ENCODE results near the gene NIN. TPM values are rescaled to one million over a fixed set of nuclear protein-coding genes. Genes with fewer than 3 reads are reported as not detected.

Gene NIN
- total RNA-seq, 4 donors from 2014 or later, result 22.7 to 48.2 (median 36.8) TPM

DNA sequence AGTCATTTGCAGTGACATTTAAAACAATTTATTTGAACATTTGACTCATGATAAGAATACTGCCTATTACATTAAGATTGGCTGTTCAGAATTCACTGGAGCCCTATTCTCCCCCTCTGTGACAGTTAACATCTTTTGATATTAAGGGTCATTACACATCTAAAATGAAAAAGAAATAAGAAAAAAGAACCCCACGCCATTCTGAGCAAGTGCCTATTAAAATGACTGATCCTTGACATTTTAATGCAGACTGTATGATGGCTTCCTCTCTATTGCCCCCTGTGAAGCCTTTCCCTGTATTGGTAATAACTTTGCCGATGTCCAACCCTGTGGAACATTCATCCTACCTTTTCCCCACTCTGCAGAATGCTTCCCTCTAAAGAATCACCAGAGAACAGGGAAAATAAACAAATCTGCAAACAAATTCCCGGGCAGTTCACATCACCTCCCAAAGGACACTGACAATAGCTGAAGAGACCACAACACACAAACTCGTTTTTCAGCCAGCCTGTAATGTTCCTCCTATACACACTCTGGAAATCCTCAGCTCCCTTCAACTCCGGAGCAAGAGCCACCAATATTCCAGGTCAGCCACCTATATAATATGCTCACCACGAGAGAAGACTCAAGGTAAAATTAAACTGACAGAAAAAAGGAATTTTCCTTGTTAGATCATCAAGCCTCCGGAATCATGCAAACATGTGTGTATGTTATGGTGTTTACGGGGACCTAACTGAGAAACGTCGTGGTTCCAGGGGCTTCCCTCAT is 2.1 kb downstream of the NIN start:
- peaks cover 24% of the 10 kb centered on the region for H3K4me1 ChIP-seq
- DNase-seq (ENCODE audit: low spot score in 2 of 2), result no peak
- H3K27ac ChIP-seq, result no peak overlapping the region
- TF ChIP-seq POLR2A (IDR thresholded peaks at IDR 0.05) (no peak), EP300 (IDR thresholded peaks at IDR 0.05) (no peak), POLR2AphosphoS5 (IDR thresholded peaks at IDR 0.05) (no peak)
- TF ChIP-seq, protein P1, sequence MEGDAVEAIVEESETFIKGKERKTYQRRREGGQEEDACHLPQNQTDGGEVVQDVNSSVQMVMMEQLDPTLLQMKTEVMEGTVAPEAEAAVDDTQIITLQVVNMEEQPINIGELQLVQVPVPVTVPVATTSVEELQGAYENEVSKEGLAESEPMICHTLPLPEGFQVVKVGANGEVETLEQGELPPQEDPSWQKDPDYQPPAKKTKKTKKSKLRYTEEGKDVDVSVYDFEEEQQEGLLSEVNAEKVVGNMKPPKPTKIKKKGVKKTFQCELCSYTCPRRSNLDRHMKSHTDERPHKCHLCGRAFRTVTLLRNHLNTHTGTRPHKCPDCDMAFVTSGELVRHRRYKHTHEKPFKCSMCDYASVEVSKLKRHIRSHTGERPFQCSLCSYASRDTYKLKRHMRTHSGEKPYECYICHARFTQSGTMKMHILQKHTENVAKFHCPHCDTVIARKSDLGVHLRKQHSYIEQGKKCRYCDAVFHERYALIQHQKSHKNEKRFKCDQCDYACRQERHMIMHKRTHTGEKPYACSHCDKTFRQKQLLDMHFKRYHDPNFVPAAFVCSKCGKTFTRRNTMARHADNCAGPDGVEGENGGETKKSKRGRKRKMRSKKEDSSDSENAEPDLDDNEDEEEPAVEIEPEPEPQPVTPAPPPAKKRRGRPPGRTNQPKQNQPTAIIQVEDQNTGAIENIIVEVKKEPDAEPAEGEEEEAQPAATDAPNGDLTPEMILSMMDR (IDR thresholded peaks at IDR 0.05), result no peak
- no peaks in the 10 kb centered on the region for H3K36me3 ChIP-seq
- no peaks in the 10 kb centered on the region for H3K27me3 ChIP-seq
- peak overlapping the region; percentile 73 for H3K4me3 ChIP-seq
- 63% methylated on average over 10 of the region's 10 CpGs for WGBS
- no peaks in the 10 kb centered on the region for H3K9me3 ChIP-seq

DNA sequence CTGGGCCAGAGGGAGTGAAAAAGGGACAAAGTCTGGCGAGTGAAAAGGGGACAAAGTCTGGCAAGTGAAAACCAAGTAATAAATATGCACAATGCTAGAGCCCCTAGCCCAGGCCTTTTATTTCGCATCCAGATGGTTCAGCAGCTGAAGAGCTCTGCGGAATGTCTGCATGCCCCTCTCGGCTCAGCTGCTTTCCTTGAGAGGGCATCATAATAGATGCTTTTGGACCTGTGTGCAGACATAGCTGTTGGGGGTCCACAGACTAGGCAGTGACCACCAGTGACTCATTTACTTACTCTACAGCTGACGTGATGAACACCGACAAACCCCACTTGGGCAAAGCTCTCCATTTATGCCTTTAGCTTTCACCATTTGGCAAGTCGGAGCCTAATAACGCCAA is 4.3 kb downstream of the NIN start:
- Histone ChIP-seq H3K4me1 (peaks cover 41% of the 10 kb centered on the region), H3K27me3 (no peaks in the 10 kb centered on the region), H3K27ac (no peak overlapping the region), H3K4me3 (no peak overlapping the region), H3K9me3 (no peaks in the 10 kb centered on the region), H3K36me3 (no peaks in the 10 kb centered on the region)
- DNase-seq (ENCODE audit: low spot score in 2 of 2), result no peak
- 94% methylated on average over 8 of the region's 8 CpGs for WGBS
- no peak for TF ChIP-seq POLR2AphosphoS5 (IDR thresholded peaks at IDR 0.05)
- no peak for TF ChIP-seq POLR2A (IDR thresholded peaks at IDR 0.05)

DNA sequence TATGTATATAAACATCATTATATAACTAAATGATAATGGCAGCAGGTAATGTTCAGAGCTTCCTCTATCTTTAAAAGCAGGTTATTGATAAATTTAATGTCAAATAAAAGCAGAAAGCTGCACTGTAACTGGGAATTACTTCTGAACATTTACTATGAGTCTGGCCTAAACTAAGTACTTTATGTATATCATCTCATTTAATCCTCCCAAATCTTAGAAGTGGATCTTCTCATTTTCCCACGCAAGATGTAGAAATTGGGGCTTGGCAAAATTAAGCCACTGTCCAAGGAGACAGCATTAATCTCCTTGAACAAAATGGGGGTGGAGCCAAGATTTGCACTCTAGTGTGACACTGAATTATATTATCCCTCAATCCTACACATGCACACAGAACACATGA is 5.7 kb downstream of the NIN start:
- TF ChIP-seq EP300 (IDR thresholded peaks at IDR 0.05) (no peak), POLR2A (IDR thresholded peaks at IDR 0.05) (no peak), POLR2AphosphoS5 (IDR thresholded peaks at IDR 0.05) (no peak)
- TF ChIP-seq, protein P1 (IDR thresholded peaks at IDR 0.05), result no peak
- H3K4me3 ChIP-seq, result no peak overlapping the region
- H3K27ac ChIP-seq, result no peak overlapping the region
- H3K9me3 ChIP-seq, result no peaks in the 10 kb centered on the region
- DNase-seq (ENCODE audit: low spot score in 2 of 2), result no peak
- WGBS, result 97% methylated on average over 1 of the region's 1 CpG
- peaks cover 54% of the 10 kb centered on the region for H3K4me1 ChIP-seq
- H3K36me3 ChIP-seq, result no peaks in the 10 kb centered on the region
- H3K27me3 ChIP-seq, result no peaks in the 10 kb centered on the region

DNA sequence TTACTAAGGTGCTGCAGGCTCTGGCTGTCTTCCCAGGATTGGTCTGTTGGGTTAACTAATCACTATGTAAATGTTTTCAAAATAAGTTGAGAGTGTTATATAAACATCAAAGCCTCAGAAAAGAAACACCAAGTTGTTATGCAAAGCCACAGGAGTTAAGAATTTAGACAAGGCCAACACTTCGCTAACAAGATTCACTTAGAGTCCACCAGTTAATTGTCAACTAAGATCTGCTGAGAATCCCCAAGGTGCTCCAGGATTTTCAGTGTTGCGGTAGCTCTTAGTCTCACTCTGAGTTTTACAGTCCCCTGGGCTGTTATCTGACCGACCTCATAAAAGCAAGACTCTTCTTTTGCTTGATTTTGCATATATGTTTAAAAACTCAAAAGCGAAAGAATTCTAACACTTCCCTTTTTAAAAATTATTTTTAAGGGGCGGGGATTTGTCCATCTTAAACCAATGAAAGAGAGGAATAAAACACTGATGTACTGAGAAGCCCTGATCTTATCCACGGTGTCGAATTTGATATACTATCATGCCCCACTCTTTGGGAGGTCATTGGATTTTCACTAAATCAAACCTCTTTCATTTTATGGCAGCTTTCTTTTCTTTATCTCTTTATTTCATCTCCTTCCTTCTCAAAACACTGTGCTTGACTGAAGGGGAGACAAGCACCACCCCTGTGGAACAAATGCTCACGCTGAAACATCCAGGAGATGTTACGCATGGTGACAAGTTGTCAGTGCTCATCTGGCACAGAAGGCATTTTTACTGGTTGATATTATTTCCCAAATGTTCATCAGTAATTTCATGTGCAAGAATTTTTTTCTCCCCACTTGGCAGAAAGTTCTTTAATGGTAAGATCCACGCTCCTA is 7.0 kb downstream of the NIN start:
- WGBS, result 71% methylated on average over 10 of the region's 10 CpGs
- no peaks in the 10 kb centered on the region for H3K9me3 ChIP-seq
- no peaks in the 10 kb centered on the region for H3K27me3 ChIP-seq
- H3K27ac ChIP-seq, result no peak overlapping the region
- H3K4me1 ChIP-seq, result peaks cover 47% of the 10 kb centered on the region
- no peaks in the 10 kb centered on the region for H3K36me3 ChIP-seq
- peak overlapping the region; percentile 1 for H3K4me3 ChIP-seq
- DNase-seq (ENCODE audit: low spot score in 2 of 2), result no peak
- TF ChIP-seq, protein P1 (IDR thresholded peaks at IDR 0.05), result no peak
- TF ChIP-seq EP300 (IDR thresholded peaks at IDR 0.05) (no peak), POLR2AphosphoS5 (IDR thresholded peaks at IDR 0.05) (no peak)

DNA sequence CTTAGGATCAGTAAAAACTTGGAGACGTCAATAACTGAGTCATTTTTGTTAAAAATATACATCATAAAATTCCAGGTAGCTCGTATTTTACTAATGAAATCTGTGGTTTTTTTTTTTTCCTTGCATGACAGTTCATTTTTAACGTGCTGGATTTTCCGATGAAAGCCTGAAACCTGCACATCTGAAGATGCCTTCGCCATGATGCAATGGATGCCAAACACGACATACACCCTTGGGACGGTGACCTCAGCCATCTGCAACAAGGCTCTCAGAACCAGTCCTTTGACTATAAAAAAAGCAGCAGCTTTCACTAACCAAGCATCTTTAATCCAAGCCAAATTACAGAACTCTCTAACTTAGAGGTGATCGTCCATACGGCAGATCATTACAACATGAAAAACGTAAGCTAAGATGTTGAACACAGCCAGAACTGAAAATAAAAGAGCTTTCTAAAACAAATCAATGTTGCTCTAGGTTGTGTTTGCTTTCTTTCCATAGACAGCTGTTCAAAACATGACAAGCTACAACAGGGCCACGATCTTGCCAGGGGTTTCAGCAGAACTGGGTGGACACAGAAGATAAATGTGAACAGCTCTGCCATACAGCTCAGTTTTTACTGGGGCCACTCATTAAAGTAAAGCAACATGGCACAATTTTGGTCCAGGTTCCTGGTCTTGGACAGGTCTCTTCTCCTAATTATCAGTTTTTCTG is 7.8 kb downstream of the NIN start:
- no peak overlapping the region for H3K27ac ChIP-seq
- 35% methylated on average over 11 of the region's 11 CpGs for WGBS
- peak overlapping the region; percentile 1 for H3K4me3 ChIP-seq
- TF ChIP-seq POLR2A (IDR thresholded peaks at IDR 0.05) (no peak), POLR2AphosphoS5 (IDR thresholded peaks at IDR 0.05) (no peak), EP300 (IDR thresholded peaks at IDR 0.05) (no peak)
- TF ChIP-seq, protein P1 (IDR thresholded peaks at IDR 0.05), result no peak
- DNase-seq (ENCODE audit: low spot score in 2 of 2), result no peak
- peaks cover 41% of the 10 kb centered on the region for H3K4me1 ChIP-seq
- H3K36me3 ChIP-seq, result no peaks in the 10 kb centered on the region
- H3K27me3 ChIP-seq, result no peaks in the 10 kb centered on the region
- H3K9me3 ChIP-seq, result no peaks in the 10 kb centered on the region
